SK-N-SH treated with all-trans-retinoic acid at 6 μM for 48 hours (cell line): ENCODE results near the gene TBXA2R.

Experiments used
- ATAC-seq: fragments of 200-7000 bp; cut with Tn5 transposase; 3 replicates; pipeline ENCODE4 v1.9.1; 2020; ENCODE audit warnings: mild to moderate bottlenecking, moderate library complexity
- ARNTL ChIP-seq: fragments of 450-650 bp; formaldehyde crosslinking; IDR thresholded peaks from 2 replicates; pipeline ENCODE4 v1.5.0; 2020; ENCODE audit warnings: low read depth, mild to moderate bottlenecking, moderate library complexity, borderline replicate concordance
- BACH2 ChIP-seq: fragments of 250-450 bp; sonication (Bioruptor Pico); IDR thresholded peaks from 2 replicates; pipeline ENCODE4 v1.9.0; 2021; ENCODE audit warnings: mild to moderate bottlenecking, borderline replicate concordance
- CREB5 ChIP-seq: fragments of 250-450 bp; sonication (Bioruptor Pico); IDR thresholded peaks from 2 replicates; pipeline ENCODE4 v1.5.1; 2020; ENCODE audit warnings: low read depth, mild to moderate bottlenecking, moderate library complexity
- CSDC2 ChIP-seq: fragments of 250-450 bp; sonication (Bioruptor Pico); IDR thresholded peaks from 2 replicates; pipeline ENCODE4 v1.5.0; 2020; ENCODE audit warnings: mild to moderate bottlenecking, moderate library complexity
- CSRNP3 ChIP-seq: fragments of 250-450 bp; sonication (Bioruptor Pico); IDR thresholded peaks from 2 replicates; pipeline ENCODE4 v1.5.1; 2021; ENCODE audit warnings: mild to moderate bottlenecking, moderate library complexity
- ESRRG ChIP-seq: fragments of 250-450 bp; sonication (Bioruptor Pico); IDR thresholded peaks from 2 replicates; pipeline ENCODE4 v1.6.1; 2021; ENCODE audit warnings: mild to moderate bottlenecking
- GLIS3 ChIP-seq: fragments of 250-450 bp; sonication (Bioruptor Pico); IDR thresholded peaks from 2 replicates; pipeline ENCODE4 v1.5.0; 2020; ENCODE audit warnings: mild to moderate bottlenecking, moderate library complexity
- ISL1 ChIP-seq: fragments of 250-450 bp; sonication (Bioruptor Pico); IDR thresholded peaks from 2 replicates; pipeline ENCODE4 v2.1.2; 2022; ENCODE audit warnings: mild to moderate bottlenecking, moderate library complexity
- OSR1 ChIP-seq: fragments of 250-450 bp; sonication (Bioruptor Pico); IDR thresholded peaks from 2 replicates; pipeline ENCODE4 v1.8.0; 2022; ENCODE audit warnings: moderate library complexity, mild to moderate bottlenecking, inconsistent platforms
- POU6F1 ChIP-seq: fragments of 250-450 bp; sonication (Bioruptor Pico); IDR thresholded peaks from 2 replicates; pipeline ENCODE4 v1.8.0; 2021; ENCODE audit warnings: low read depth, mild to moderate bottlenecking, moderate library complexity, borderline replicate concordance
- PPARA ChIP-seq: fragments of 250-450 bp; sonication (Bioruptor Pico); IDR thresholded peaks from 2 replicates; pipeline ENCODE4 v1.5.0; 2020; ENCODE audit warnings: mild to moderate bottlenecking, borderline replicate concordance
- RARB ChIP-seq: fragments of 250-450 bp; sonication (Bioruptor Pico); IDR thresholded peaks from 2 replicates; pipeline ENCODE4 v1.8.0; 2021; ENCODE audit warnings: mild to moderate bottlenecking, moderate library complexity
- SNAI2 ChIP-seq: fragments of 250-450 bp; sonication (Bioruptor Pico); IDR thresholded peaks from 2 replicates; pipeline ENCODE4 v1.5.0; 2020; ENCODE audit warnings: mild to moderate bottlenecking, moderate library complexity
- TCF4 ChIP-seq: fragments of 250-450 bp; sonication (Bioruptor Pico); IDR thresholded peaks from 2 replicates; pipeline ENCODE4 v1.8.0; 2021; ENCODE audit warnings: mild to moderate bottlenecking, moderate library complexity, borderline replicate concordance
- TOX ChIP-seq: fragments of 250-450 bp; sonication (Bioruptor Pico); IDR thresholded peaks from 2 replicates; pipeline ENCODE4 v1.8.0; 2021; ENCODE audit warnings: mild to moderate bottlenecking, moderate library complexity, borderline replicate concordance
- TSHZ2 ChIP-seq: fragments of 250-450 bp; sonication (Bioruptor Pico); IDR thresholded peaks from 2 replicates; pipeline ENCODE4 v1.5.0; 2020; ENCODE audit warnings: mild to moderate bottlenecking, moderate library complexity
- ZC3H10 ChIP-seq: fragments of 250-450 bp; sonication (Bioruptor Pico); IDR thresholded peaks from 2 replicates; pipeline ENCODE4 v1.5.1; 2021; ENCODE audit warnings: mild to moderate bottlenecking, moderate library complexity
- ZFP3 ChIP-seq: fragments of 250-450 bp; sonication (Bioruptor Pico); IDR thresholded peaks from 2 replicates; pipeline ENCODE4 v1.5.0; 2020; ENCODE audit warnings: mild to moderate bottlenecking, moderate library complexity
- ZFP30 ChIP-seq: fragments of 450-650 bp; formaldehyde crosslinking; IDR thresholded peaks from 2 replicates; pipeline ENCODE4 v1.5.0; 2022; ENCODE audit warnings: mild to moderate bottlenecking, moderate library complexity
- ZNF565 ChIP-seq: fragments of 450-650 bp; formaldehyde crosslinking; conservative IDR thresholded peaks from 2 replicates; pipeline ENCODE4 v1.5.0; 2020; ENCODE audit warnings: low read depth, mild to moderate bottlenecking, moderate library complexity
- ZNF70 ChIP-seq: fragments of 450-650 bp; formaldehyde crosslinking; IDR thresholded peaks from 2 replicates; pipeline ENCODE4 v1.5.0; 2020; ENCODE audit warnings: mild to moderate bottlenecking, moderate library complexity
- ZNF8 ChIP-seq: fragments of 450-650 bp; formaldehyde crosslinking; IDR thresholded peaks from 2 replicates; pipeline ENCODE4 v1.5.0; 2020; ENCODE audit warnings: mild to moderate bottlenecking, moderate library complexity

The TBXA2R gene

GRCh38 chr19:3612901-3613741 lies 6.4 kb upstream of the TBXA2R start:
- TF ChIP-seq ZC3H10 (CRISPR knock-in tag): no peak
- no peak for TF ChIP-seq ZNF70 (CRISPR knock-in tag)
- no peak for TF ChIP-seq ZFP3 (CRISPR knock-in tag)
- no peak for TF ChIP-seq ZNF8
- no peak for TF ChIP-seq CREB5 (CRISPR knock-in tag)
- TF ChIP-seq ESRRG (CRISPR knock-in tag): no peak
- no peak for TF ChIP-seq SNAI2 (CRISPR knock-in tag)
- TF ChIP-seq POU6F1 (CRISPR knock-in tag): no peak
- no peak for TF ChIP-seq ARNTL (CRISPR knock-in tag)
- no peak for TF ChIP-seq CSRNP3 (CRISPR knock-in tag)
- no peak for TF ChIP-seq TCF4 (CRISPR knock-in tag)
- TF ChIP-seq ZFP30 (CRISPR knock-in tag): no peak
- no peak for TF ChIP-seq OSR1 (CRISPR knock-in tag)
- TF ChIP-seq GLIS3 (CRISPR knock-in tag): no peak
- TF ChIP-seq BACH2 (CRISPR knock-in tag): no peak
- TF ChIP-seq RARB (CRISPR knock-in tag): no peak
- no peak for TF ChIP-seq CSDC2 (CRISPR knock-in tag)
- no peak for ATAC-seq

- ATAC-seq: no peak
- TF ChIP-seq ZNF565 (CRISPR knock-in tag): no peak
- no peak for TF ChIP-seq BACH2 (CRISPR knock-in tag)
- no peak for TF ChIP-seq CSDC2 (CRISPR knock-in tag)
- no peak for TF ChIP-seq ZFP3 (CRISPR knock-in tag)
- TF ChIP-seq ARNTL (CRISPR knock-in tag): no peak
- no peak for TF ChIP-seq OSR1 (CRISPR knock-in tag)
- no peak for TF ChIP-seq RARB (CRISPR knock-in tag)
- TF ChIP-seq ZNF8: no peak
- no peak for TF ChIP-seq TSHZ2 (CRISPR knock-in tag)
- TF ChIP-seq ZFP30 (CRISPR knock-in tag): no peak
- no peak for TF ChIP-seq GLIS3 (CRISPR knock-in tag)
- TF ChIP-seq ZNF70 (CRISPR knock-in tag): no peak
Observed at GRCh38 chr19:3612330-3612729, 5.7 kb upstream of the TBXA2R start.

GRCh38 chr19:3611841-3612240 lies 5.2 kb upstream of the TBXA2R start:
- TF ChIP-seq ZNF8: no peak
- no peak for TF ChIP-seq GLIS3 (CRISPR knock-in tag)
- no peak for TF ChIP-seq ZFP30 (CRISPR knock-in tag)
- no peak for TF ChIP-seq POU6F1 (CRISPR knock-in tag)
- TF ChIP-seq BACH2 (CRISPR knock-in tag): no peak
- no peak for TF ChIP-seq ZFP3 (CRISPR knock-in tag)
- TF ChIP-seq ISL1: no peak
- TF ChIP-seq ARNTL (CRISPR knock-in tag): no peak
- no peak for TF ChIP-seq CSRNP3 (CRISPR knock-in tag)
- no peak for TF ChIP-seq SNAI2 (CRISPR knock-in tag)
- no peak for TF ChIP-seq ZNF565 (CRISPR knock-in tag)
- TF ChIP-seq ZNF70 (CRISPR knock-in tag): no peak
- no peak for TF ChIP-seq PPARA (CRISPR knock-in tag)
- no peak for TF ChIP-seq ESRRG (CRISPR knock-in tag)
- TF ChIP-seq TOX: no peak
- TF ChIP-seq CSDC2 (CRISPR knock-in tag): no peak
- no peak for TF ChIP-seq TCF4 (CRISPR knock-in tag)
- TF ChIP-seq OSR1 (CRISPR knock-in tag): no peak
- TF ChIP-seq CREB5 (CRISPR knock-in tag): no peak
- no peak for ATAC-seq
